ENCODE results near the gene LACRT. TPM values are rescaled to one million over a fixed set of nuclear protein-coding genes. Genes with fewer than 3 reads are reported as not detected.

LACRT gene
- total and polyA plus RNA-seq, 2 donors (not counting 3 experiments of a cell fraction or from before 2014, with no cell fraction given): not detected

GRCh38 chr12:54588890-54589267, 45.8 kb downstream of the LACRT start:
- Histone ChIP-seq H3K9me3 (replicated peaks; ENCODE audit: control insufficient read depth, insufficient read depth, low read length) (no peaks in the 10 kb centered on the region), H3K27me3 (ENCODE audit: control insufficient read depth in 2 of 2, insufficient read depth in 2 of 2, low read length in 2 of 2) (peaks cover 49 to 54% of the 10 kb centered on the region in 2 experiments), H4K20me1 (replicated peaks; ENCODE audit: control insufficient read depth, extremely low read depth, insufficient read depth, low read length) (no peaks in the 10 kb centered on the region), H3K9ac (replicated peaks; ENCODE audit: extremely low read depth, insufficient read depth, low read length) (no peak overlapping the region), H3K27ac (ENCODE audit: insufficient read depth, low read depth, low read length) (no peak overlapping the region), H3K4me2 (ENCODE audit: insufficient read depth, low read length) (no peak overlapping the region), H3K4me1 (ENCODE audit: control insufficient read depth, extremely low read depth, insufficient read depth, low read length) (no peaks in the 10 kb centered on the region), H3K9me1 (replicated peaks; ENCODE audit: control insufficient read depth, extremely low read depth, insufficient read depth, low read length) (no peaks in the 10 kb centered on the region), H2AFZ (ENCODE audit: low read depth, low read length) (no peak overlapping the region), H3K4me3 (replicated peaks in 1 of 3; ENCODE audit: insufficient read depth in 1 of 3, low read depth in 1 of 3, low read length in 3 of 3) (no peak overlapping the region), H3K36me3 (ENCODE audit: control insufficient read depth in 2 of 2, extremely low read depth in 1 of 2, insufficient read depth in 2 of 2, low read length in 2 of 2) (no peaks in the 10 kb centered on the region), H3K79me2 (ENCODE audit: control insufficient read depth, insufficient read depth, low read length) (no peaks in the 10 kb centered on the region)
- intact Hi-C loops (cut with micrococcal nuclease) (no loop called here), dilution Hi-C loops (cut with MboI; ENCODE audit: extremely low pct_ligation_motif_present, low sequenced_read_pairs) (no loop called here)
- POLR2A ChIA-PET: no interaction called here
- DNase-seq (ENCODE audit: low read depth, low spot score): no peak
- no peak for FAIRE-seq
- CTCF ChIA-PET: no interaction called here
- TF ChIP-seq EZH2 (IDR thresholded peaks at IDR 0.05; ENCODE audit: borderline replicate concordance, low read depth, low read length, severe bottlenecking): peak; percentile 83
- no peak for TF ChIP-seq POLR2AphosphoS5 (IDR thresholded peaks at IDR 0.05; ENCODE audit: insufficient read depth, low read depth, low read length)
- BruUV-seq (replicated peaks): no TSS peak

- Histone ChIP-seq H3K4me1 (ENCODE audit: control insufficient read depth, extremely low read depth, insufficient read depth, low read length) (no peaks in the 10 kb centered on the region), H3K4me3 (replicated peaks in 1 of 3; ENCODE audit: insufficient read depth in 1 of 3, low read depth in 1 of 3, low read length in 3 of 3) (no peak within 1 kb of the TSS), H3K36me3 (ENCODE audit: control insufficient read depth in 2 of 2, extremely low read depth in 1 of 2, insufficient read depth in 2 of 2, low read length in 2 of 2) (no peaks in the 10 kb centered on the region), H3K9ac (replicated peaks; ENCODE audit: extremely low read depth, insufficient read depth, low read length) (no peak within 1 kb of the TSS), H3K79me2 (ENCODE audit: control insufficient read depth, insufficient read depth, low read length) (no peaks in the 10 kb centered on the region), H3K9me1 (replicated peaks; ENCODE audit: control insufficient read depth, extremely low read depth, insufficient read depth, low read length) (no peaks in the 10 kb centered on the region), H2AFZ (ENCODE audit: low read depth, low read length) (no peak within 1 kb of the TSS), H3K4me2 (ENCODE audit: insufficient read depth, low read length) (no peak within 1 kb of the TSS), H3K9me3 (replicated peaks; ENCODE audit: control insufficient read depth, insufficient read depth, low read length) (no peaks in the 10 kb centered on the region), H3K27me3 (ENCODE audit: control insufficient read depth in 2 of 2, insufficient read depth in 2 of 2, low read length in 2 of 2) (peaks cover 49 to 53% of the 10 kb centered on the region in 2 experiments), H4K20me1 (replicated peaks; ENCODE audit: control insufficient read depth, extremely low read depth, insufficient read depth, low read length) (no peaks in the 10 kb centered on the region), H3K27ac (ENCODE audit: insufficient read depth, low read depth, low read length) (no peak within 1 kb of the TSS)
- dilution Hi-C loops (cut with MboI; ENCODE audit: extremely low pct_ligation_motif_present, low sequenced_read_pairs): no loop called here
- POLR2A ChIA-PET: no interaction called here
- FAIRE-seq (no peak), DNase-seq (ENCODE audit: low read depth, low spot score) (no peak)
- intact Hi-C loops (cut with micrococcal nuclease): no loop called here
- CTCF ChIA-PET: interaction anchor here (0.9 to 2.1 kb wide), 2 partner anchors 8 to 189 kb away, joined by 3 to 7 read pairs; no protein-coding TSS in a partner anchor
- no TSS peak for BruUV-seq (replicated peaks)
- TF ChIP-seq POLR2A (IDR thresholded peaks at IDR 0.05; ENCODE audit: low read depth, low read length) (no peak), EZH2 (IDR thresholded peaks at IDR 0.05; ENCODE audit: borderline replicate concordance, low read depth, low read length, severe bottlenecking) (peak; percentile 73)
Observed at GRCh38 chr12:54588110-54588889, 46.4 kb downstream of the LACRT start, which contains the start of gene PPP1R1A. PPP1R1A (minus strand) TSS chr12:54588659; CDS start chr12:54588488, 171 bp downstream.

Data from endothelial cell of umbilical vein (primary cell).